ENCODE results near the gene TXNDC11.

Gene TXNDC11

GRCh38 chr16:11655655-11656054 lies 87.0 kb downstream of the TXNDC11 start:
- no peak for DNase-seq (ENCODE audit: low read depth)

- DNase-seq (ENCODE audit: low read depth): no peak
Measured at GRCh38 chr16:11651796-11652195, 90.9 kb downstream of the TXNDC11 start.

GRCh38 chr16:11650641-11651591 lies 91.7 kb downstream of the TXNDC11 start:
- no peak for DNase-seq (ENCODE audit: low read depth)

GRCh38 chr16:11649276-11649675 lies 93.4 kb downstream of the TXNDC11 start:
- DNase-seq (ENCODE audit: low read depth): no peak

- DNase-seq (ENCODE audit: low read depth): no peak
Measured at GRCh38 chr16:11642765-11643116, 99.9 kb downstream of the TXNDC11 start.

- no peak for DNase-seq (ENCODE audit: low read depth)
Measured at GRCh38 chr16:11640987-11641817, 101.5 kb downstream of the TXNDC11 start.

- DNase-seq (ENCODE audit: low read depth): no peak
Measured at GRCh38 chr16:11639925-11640899, 102.4 kb downstream of the TXNDC11 start.

- no peak for DNase-seq (ENCODE audit: low read depth)
Measured at GRCh38 chr16:11639008-11639562, 103.6 kb downstream of the TXNDC11 start.

GRCh38 chr16:11638140-11638539 lies 104.5 kb downstream of the TXNDC11 start:
- no peak for DNase-seq (ENCODE audit: low read depth)

- no peak for DNase-seq (ENCODE audit: low read depth)
Measured at GRCh38 chr16:11637320-11637719, 105.3 kb downstream of the TXNDC11 start.

GRCh38 chr16:11636172-11636721 lies 106.4 kb downstream of the TXNDC11 start:
- no peak for DNase-seq (ENCODE audit: low read depth)

GRCh38 chr16:11635679-11636171 lies 106.9 kb downstream of the TXNDC11 start:
- no peak for DNase-seq (ENCODE audit: low read depth)

- no peak for DNase-seq (ENCODE audit: low read depth)
Measured at GRCh38 chr16:11635113-11635652, 107.5 kb downstream of the TXNDC11 start.

- DNase-seq (ENCODE audit: low read depth): no peak
Measured at GRCh38 chr16:11634312-11634711, 108.3 kb downstream of the TXNDC11 start.

GRCh38 chr16:11633113-11633512 lies 109.5 kb downstream of the TXNDC11 start:
- no peak for DNase-seq (ENCODE audit: low read depth)

- no peak for DNase-seq (ENCODE audit: low read depth)
Measured at GRCh38 chr16:11632455-11632939, 110.2 kb downstream of the TXNDC11 start.

GRCh38 chr16:11631214-11631613 lies 111.4 kb downstream of the TXNDC11 start:
- DNase-seq (ENCODE audit: low read depth): no peak

GRCh38 chr16:11630768-11631056 lies 111.9 kb downstream of the TXNDC11 start:
- no peak for DNase-seq (ENCODE audit: low read depth)

- no peak for DNase-seq (ENCODE audit: low read depth)
Measured at GRCh38 chr16:11630046-11630767, 112.5 kb downstream of the TXNDC11 start.
